ENCODE measurements around the gene RFPL4AL1. TPM values are rescaled to one million over a fixed set of nuclear protein-coding genes. Genes with fewer than 3 reads are reported as not detected.
A peak's percentile ranks its signal among the peaks of the same experiment; 100 is the strongest.
"Not testable (repeated sequence)": the region's sequence is repeated elsewhere in the genome, so short reads cannot be mapped to it uniquely, and the experiment has no call there.

Gene RFPL4AL1
- 46.6 and 54.4 TPM in 2 replicates for total RNA-seq (2014; rRNA removed; shearing (Covaris generic))

DNA sequence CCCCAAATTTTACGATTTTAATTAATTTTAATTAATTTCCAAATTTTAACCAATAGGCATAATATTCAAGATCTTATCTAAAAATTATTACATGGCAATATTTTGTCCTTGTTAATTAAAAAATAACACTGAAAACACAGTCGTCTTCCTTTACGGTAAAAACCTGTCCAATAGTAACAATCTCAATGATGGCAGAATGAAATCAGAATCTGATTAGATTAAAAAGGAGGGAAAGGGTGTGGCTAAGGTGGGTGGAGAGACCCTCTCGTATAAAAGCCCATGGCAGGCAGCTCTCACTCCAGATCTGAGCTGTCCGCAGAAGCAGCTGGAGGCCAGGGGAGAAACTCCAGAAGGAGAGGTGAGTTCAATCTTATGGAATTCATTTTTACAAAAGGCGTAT, at the start of gene RFPL4AL1:
Gene RFPL4AL1 (plus strand): TSS at position 301 of the 400 bp plus-strand sequence. CDS start 2,687 bp downstream, outside the sequence.
- peak; percentile 64 for DNase-seq (ENCODE audit: low read depth)

DNA sequence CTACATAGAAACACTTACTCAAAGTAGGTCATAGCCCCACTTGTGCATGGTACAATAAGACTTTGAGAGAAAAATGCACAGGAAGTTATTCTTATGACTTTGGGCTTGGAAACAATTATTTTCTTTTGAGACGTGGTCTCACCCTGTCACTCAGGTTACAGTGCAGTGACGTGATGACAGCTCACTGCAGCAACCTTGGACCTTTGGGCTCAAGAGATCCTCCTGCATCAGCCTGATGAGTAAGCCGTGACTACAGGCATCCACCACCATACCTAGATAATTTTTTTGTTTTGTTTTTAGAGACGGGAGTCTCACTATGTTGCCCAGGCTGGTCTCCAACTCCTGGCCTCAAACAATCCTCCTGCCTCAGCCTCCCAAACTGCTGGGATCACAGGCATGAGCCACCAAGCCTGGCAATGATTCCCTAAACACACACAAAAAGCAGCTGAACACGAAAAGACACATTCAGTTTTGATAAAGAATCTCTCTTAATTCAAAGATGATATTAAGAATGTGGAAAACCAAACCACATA, 48.6 kb upstream of the RFPL4AL1 start:
- DNase-seq (ENCODE audit: low read depth), result no peak

DNA sequence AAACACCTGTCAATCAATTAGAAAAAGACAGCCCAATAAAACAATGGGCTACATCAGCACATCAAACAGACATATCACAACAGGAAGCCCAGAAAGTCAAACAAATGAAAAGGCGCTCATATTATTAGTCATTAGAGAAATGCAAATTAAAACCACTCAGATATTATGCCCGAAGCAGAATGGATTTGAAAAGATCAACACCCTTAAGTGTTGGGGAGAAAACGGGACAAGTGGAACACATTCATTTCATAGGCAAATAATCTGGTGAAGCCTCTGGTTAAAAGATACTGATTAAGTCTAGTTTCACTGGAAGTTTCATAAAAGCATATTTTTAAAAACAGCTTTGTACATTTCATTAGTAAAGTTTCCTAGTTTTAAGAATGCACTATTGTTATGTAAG, 48.1 kb upstream of the RFPL4AL1 start:
- no peak for DNase-seq (ENCODE audit: low read depth)

DNA sequence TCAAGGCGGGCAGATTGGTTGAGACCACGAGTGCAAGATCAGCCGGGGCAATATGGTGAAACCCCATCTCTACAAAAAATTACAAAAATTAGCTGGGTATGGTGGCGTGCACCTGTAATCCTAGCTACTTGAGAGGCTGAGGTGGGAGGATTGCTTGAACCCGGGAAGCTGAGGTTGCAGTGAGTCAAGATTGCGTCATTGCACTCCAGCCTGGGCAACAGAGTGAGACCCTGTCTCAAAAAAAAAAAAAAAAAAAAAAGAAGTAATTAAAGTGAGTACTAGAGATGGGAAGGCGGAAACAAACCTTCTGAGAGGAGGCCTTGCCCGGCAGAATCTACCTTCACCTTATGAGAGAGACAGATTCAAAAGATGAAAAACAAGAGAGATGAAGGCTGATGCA, 45.4 kb upstream of the RFPL4AL1 start:
- no peak for DNase-seq (ENCODE audit: low read depth)

DNA sequence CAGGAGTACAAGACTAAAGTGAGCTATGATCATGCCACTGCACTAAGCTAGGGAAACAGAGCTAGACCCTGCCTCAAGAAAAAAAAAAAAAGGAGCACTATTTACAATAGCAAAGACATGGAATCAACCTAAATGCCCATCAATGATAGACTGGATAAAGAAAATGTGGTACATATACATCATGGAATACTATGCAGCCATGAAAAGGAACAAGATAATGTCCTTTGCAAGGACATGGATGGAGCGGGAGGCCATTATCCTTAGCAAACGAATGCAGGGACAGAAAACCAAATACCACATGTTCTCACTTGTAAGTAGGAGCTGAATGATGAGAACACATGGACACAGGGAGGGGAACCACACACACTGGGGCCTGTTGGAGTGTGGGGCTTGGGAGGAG, 38.5 kb upstream of the RFPL4AL1 start:
- DNase-seq (ENCODE audit: low read depth), result not testable (repeated sequence)

DNA sequence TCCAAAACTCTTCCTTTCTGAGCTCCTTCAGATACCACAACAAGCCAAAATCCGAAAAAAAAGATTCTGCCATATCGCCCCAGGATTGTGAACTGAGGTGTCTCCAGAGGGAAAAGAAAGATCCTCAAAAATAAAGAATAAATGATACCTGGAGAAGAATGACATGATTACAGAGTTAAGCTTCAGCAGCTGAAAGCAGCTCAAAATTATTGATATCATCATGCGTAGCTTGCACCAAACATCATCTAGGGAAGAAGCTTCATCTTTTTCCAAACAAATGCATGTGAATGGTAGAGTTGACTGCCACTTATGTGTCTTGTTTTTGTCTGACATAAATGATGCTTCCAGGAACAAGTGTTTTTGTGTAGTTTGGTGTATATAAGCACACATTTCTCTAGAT, 30.6 kb upstream of the RFPL4AL1 start, which contains the start of gene NLRP9:
Gene NLRP9 (minus strand): TSS at position 101 of the 400 bp plus-strand sequence. CDS start 28 bp downstream, at position 73.
- no peak for DNase-seq (ENCODE audit: low read depth)

DNA sequence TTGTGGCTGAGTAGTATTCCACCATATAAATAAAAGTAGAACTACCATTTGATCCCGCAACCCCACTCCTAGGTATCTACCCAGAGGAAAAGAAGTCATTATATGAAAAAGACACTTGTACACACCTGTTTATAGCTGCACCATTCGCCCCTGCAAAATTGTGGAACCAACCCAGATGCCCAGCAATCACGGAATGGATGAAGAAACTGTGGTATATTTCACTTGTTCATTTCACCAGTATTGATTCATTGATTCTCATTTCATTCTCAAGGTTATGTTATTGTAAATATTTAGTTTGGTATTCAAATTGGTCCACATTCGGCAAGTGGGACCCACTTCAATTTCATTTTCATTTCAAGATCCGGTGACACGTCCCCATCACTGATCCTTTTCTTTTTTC, 18.2 kb upstream of the RFPL4AL1 start:
- no peak for DNase-seq (ENCODE audit: low read depth)

DNA sequence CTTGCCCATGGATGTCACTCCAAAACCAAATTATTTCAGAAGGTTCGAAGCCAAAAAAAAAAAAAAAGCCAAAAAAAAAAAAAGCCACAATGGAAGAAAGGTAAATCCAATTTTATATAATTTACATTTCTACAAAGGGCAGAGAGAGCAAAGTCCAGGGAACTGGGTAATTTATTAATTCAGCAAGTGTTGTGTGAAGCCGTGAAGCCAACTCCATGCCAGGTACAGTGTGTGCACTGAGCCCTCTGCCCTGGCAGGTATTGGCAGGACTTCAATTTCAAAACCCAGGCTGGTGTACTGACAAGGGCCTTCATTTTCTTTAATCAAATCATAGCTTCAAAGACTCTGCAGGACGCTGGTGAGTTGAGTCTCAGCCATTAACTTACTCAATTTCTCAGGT, 15.5 kb upstream of the RFPL4AL1 start:
- DNase-seq (ENCODE audit: low read depth), result no peak

DNA sequence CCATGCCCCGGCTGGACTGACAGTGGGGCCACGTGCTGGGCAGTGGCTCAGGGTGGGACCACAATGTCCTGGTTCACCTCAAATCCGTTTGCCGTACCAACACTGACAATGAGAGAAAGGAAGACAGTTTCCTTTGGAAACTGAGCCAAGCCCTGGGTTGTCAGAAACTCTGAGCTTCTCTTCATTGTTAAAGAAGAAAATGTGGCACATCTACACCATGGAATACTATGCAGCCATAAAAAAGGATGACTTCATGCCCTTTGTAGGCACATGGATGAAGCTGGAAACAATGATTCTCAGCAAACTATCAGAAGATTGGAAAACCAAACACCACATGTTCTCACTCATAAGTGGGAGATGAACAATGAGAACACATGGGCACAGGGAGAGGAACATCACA, 12.1 kb upstream of the RFPL4AL1 start:
- DNase-seq (ENCODE audit: low read depth), result not testable (repeated sequence)

DNA sequence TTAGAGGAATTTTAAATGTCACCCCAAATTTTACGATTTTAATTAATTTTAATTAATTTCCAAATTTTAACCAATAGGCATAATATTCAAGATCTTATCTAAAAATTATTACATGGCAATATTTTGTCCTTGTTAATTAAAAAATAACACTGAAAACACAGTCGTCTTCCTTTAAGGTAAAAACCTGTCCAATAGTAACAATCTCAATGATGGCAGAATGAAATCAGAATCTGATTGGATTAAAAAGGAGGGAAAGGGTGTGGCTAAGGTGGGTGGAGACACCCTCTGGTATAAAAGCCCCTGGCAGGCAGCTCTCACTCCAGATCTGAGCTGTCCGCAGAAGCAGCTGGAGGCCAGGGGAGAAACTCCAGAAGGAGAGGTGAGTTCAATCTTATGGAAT, 10.1 kb upstream of the RFPL4AL1 start, which contains the start of gene RFPL4A:
Gene RFPL4A (plus strand): TSS at position 301 of the 400 bp plus-strand sequence. CDS start 2,704 bp downstream, outside the sequence.
- not testable (repeated sequence) for DNase-seq (ENCODE audit: low read depth)

DNA sequence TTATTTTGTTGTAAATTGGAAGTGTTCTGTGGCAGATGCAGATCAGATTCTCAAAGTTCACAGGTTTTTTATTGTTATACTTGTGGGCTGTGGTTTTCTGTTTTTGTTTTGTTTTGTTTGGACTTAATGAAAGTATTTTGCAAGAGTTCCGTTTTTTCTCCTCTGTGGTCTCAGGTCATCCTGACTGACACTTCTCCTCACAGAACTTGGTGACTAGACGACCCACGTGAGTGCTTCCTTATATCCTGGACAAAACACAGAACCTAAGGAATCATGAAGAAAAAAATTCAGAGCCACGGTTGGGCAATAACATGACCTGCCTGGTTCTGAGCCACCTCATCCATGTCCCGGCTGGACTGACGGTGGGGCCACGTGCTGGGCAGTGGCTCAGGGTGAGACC, 2.5 kb upstream of the RFPL4AL1 start:
- DNase-seq (ENCODE audit: low read depth), result peak; percentile 43

DNA sequence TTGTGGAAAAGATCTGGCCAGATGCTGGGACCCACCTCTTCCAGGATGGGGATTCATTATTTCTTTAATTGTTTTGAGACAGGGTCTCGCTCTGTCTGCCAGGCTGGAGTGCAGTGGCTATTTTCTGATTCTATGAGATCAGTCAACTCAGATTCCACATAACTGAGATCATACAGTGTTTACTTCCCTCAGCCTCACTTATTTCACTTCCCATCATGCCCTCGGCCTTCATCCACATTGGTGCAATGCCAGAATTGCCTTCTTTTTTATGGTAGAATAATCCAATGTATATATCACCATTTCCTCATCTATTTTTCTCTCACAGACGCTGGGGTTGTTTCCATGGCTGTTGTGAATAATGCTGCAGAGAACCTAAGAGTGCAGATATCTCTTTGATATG, 714 bp downstream of the RFPL4AL1 start:
- not testable (repeated sequence) for DNase-seq (ENCODE audit: low read depth)

DNA sequence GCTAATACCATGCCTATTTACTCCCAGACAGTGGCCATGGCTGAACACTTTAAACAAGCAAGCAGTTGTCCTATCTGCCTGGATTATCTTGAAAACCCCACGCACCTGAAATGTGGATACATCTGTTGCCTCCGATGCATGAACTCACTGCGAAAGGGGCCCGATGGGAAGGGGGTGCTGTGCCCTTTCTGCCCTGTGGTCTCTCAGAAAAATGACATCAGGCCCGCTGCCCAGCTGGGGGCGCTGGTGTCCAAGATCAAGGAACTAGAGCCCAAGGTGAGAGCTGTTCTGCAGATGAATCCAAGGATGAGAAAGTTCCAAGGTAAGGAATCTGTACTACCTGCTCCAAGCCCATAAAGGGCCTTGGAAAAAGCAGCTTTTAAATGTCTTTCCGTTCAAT, 8.6 kb downstream of the RFPL4AL1 start:
- peak; percentile 71 for DNase-seq (ENCODE audit: low read depth)

DNA sequence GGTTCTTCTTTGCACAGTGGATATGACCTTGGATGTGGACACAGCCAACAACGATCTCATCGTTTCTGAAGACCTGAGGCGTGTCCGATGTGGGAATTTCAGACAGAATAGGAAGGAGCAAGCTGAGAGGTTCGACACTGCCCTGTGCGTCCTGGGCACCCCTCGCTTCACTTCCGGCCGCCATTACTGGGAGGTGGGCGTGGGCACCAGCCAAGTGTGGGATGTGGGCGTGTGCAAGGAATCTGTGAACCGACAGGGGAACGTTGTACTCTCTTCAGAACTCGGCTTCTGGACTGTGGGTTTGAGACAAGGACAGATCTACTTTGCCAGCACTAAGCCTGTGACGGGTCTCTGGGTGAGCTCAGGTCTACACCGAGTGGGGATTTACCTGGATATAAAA, 9.4 kb downstream of the RFPL4AL1 start:
- DNase-seq (ENCODE audit: low read depth), result peak; percentile 64

DNA sequence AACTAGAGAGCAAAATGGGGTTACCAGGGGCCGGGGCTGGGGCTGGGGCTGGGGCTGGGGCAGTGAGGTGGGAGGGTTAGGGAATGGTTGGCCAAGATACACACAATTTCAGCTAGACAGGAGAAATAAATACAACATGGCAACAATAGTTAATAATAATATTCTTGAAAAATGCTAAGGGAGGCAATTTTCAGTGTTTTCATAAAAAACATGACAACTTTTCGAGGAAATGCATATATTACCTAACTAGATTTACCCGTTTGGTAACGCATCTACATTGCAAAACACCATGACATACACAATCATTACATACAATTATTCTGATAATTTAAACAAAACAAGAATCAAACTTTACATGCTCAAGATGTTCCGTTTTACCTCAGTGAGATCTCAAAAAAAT, 12.2 kb downstream of the RFPL4AL1 start:
- DNase-seq (ENCODE audit: low read depth), result no peak

DNA sequence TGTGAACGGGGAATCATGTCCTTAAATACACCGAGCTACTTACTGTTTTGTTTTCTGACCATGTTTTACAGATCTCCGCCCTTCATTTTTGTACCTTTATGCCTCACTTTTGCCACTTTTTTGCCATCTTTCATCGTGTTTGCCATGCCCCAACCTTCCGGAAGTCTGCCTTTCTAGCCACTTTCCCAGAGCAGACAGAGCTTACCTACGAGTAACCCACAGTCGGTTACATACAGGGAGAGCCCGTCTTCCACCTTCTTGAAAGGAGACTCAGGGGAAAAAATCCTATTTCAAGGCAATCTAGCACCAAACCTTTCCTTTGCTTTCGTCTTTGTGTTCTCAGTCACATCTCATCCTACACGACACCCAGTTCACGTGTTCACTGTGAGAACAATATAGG, 26.1 kb downstream of the RFPL4AL1 start:
- no peak for DNase-seq (ENCODE audit: low read depth)

DNA sequence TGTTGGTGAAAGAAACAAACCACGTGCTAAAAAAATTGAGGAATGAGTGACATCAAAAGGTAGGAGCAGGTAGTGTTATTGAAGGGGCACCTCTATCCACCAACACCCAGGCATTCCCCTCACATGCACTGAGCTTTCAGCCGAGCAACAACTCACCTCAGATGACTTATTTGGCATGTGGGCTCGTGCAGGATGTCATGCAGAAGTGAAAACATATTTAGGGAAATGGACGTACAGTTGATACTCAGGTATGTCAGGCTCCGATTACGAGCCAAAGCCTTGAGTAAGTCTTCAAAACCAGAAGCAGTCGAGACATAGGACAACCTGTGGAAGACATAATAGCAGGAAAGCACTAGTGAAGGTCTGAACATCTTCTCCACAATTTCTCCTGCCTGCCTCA, 32.5 kb downstream of the RFPL4AL1 start:
- DNase-seq (ENCODE audit: low read depth), result no peak

DNA sequence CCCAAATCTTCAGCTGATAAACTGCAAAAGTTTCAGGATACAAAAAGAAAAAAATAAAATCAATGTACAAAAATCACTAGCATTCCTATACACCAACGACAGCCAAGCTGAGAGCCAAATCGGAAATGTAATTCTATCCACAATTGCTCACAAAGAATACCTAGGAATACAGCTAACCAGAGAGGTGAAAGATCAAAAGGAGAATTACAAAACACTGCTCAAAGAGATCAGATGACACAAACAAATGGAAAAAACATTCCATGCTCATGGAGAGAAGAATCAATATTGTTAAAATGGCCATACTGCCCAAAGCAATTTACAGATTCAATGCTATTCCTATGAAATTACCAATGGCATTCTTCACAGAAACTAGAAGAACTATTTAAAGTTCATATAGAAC, 33.4 kb downstream of the RFPL4AL1 start:
- no peak for DNase-seq (ENCODE audit: low read depth)

DNA sequence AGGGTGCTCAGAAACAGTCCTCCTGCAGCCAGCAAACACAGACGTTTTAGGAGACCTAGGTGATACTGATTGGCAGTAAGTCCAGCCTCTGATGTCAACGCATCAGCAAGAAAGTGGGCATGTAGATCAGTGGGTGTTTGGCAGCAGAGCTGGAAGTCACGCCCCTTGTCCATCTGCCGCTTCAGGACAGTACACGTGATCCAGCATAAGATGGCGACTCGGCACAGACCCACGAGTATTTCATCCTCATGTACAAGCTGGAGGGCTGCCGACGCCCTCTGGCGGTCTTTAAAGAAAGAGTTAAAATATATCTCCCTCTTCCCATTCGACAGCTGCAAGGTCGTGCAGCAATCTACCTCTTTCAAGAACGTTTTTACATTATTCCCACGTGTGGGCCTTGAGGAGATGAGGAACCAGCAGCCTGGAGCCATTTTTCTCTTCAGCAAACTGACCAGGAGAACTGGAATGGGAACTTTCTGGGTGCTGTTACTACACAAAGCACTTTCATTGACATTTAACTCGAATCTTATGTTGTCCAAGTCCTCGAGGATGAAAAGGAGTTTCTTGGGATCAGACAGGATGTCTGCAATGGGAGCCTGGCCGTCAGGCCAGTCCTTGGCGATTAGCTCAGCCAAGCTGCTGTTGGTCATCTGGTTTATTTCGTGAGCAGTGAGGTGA, 40.6 kb downstream of the RFPL4AL1 start:
- peak; percentile 97 for DNase-seq (ENCODE audit: low read depth)

DNA sequence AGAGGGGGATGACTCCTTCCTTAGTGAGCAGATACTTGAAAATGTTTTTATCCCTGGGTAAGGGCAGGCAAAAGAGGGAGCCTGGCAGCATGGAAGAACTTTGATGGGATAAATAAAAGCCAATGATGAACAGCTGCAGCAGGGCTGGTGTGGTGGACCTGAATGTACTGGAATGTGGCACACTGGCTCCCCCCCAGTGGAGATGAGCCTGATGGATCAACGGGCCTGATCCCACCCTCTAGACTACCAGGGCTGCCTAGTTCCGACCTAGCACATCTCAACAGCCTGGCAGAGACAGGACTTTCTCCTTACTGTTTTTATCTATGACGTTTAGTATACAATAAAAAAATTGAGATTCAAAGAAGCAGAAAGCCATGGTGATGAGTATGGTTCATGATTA, 42.4 kb downstream of the RFPL4AL1 start:
- DNase-seq (ENCODE audit: low read depth), result no peak

DNA sequence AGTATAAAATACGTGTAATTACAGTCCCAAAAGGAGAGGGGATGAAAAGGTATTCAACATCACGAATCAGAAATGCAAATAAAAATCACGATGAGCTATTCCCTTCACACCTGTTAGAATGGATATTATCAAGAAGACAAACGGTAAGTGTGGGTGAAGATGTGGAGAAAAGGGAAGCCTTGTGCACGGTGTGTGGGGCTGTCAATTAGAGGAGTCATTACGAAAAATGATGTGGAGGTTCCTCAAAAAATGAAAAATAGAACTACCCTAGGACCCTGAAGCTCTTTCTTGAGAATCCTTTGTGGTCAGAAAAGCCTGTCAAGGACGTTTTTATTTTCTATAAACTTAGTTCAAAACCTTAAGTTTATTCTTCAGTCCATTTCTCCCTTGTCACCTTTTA, 43.5 kb downstream of the RFPL4AL1 start:
- DNase-seq (ENCODE audit: low read depth), result no peak

DNA sequence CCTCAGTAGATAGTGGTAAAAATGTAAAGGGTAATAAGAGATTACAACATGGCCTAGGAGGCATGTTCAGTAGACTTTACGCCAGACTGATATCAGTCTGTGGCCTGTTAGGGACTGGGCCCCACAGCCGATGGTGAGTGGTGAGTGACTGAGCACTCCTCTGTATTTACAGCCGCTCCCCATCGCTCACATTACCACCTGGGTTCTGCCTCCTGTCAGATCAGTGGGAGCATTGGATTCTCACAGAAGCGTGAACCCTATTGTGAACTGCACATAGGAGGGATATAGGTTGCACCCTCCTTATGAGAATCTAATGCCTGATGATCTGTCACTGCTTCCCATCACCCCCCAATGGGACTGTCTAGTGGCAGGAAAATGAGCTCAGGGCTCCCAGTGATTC, 45.0 kb downstream of the RFPL4AL1 start:
- DNase-seq (ENCODE audit: low read depth), result no peak

DNA sequence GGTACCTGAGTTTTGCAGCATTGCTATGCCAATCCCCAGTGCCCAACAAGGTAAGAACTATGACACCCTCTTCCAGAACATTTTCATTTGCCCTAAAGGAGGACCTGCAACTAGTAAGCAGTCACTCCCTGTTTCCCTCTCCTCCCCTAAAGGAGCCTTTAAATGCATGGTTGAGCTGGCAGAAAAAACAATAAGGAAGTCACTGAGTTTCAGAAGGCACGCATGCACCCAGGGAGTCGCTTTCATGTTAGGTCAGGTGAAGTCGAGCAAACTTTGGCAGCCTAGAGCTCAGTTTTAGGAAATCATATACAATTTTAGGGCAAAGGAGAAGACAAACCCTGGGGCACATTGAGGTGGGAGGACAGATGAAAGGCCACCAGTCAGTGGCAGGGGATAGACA, 51.1 kb downstream of the RFPL4AL1 start:
- no peak for DNase-seq (ENCODE audit: low read depth)
